HEK293T (cell line): ENCODE measurements around the gene MMP20.

Source experiments
- ARNT ChIP-seq: fragments of 450-650 bp; IDR thresholded peaks from 2 replicates; pipeline ENCODE4 v1.6.1; 2017; ENCODE audit warnings: mild to moderate bottlenecking
- BHLHE40 ChIP-seq: fragments of 450-650 bp; IDR thresholded peaks from 2 replicates; pipeline ENCODE4 v1.6.1; 2016; ENCODE audit warnings: mild to moderate bottlenecking, moderate library complexity, borderline replicate concordance
- FOXA1 ChIP-seq: fragments of 450-650 bp; IDR thresholded peaks from 2 replicates; pipeline ENCODE4 v1.6.1; 2016; ENCODE audit warnings: mild to moderate bottlenecking
- FOXK2 ChIP-seq: fragments of 450-650 bp; IDR thresholded peaks from 2 replicates; pipeline ENCODE4 v1.6.1; 2016; ENCODE audit warnings: mild to moderate bottlenecking
- FOXM1 ChIP-seq: fragments of 450-650 bp; IDR thresholded peaks from 2 replicates; pipeline ENCODE4 v1.6.1; 2017; ENCODE audit warnings: mild to moderate bottlenecking, borderline replicate concordance
- HDGF ChIP-seq: fragments of 450-650 bp; IDR thresholded peaks from 2 replicates; pipeline ENCODE4 v1.6.1; 2017; ENCODE audit warnings: antibody characterized with exemption, borderline replicate concordance
- SP1 ChIP-seq: fragments of 450-650 bp; IDR thresholded peaks from 2 replicates; pipeline ENCODE4 v1.6.1; 2017
- TARDBP ChIP-seq: fragments of 450-650 bp; IDR thresholded peaks from 2 replicates; pipeline ENCODE4 v1.6.1; 2016
- ZNF384 ChIP-seq: fragments of 450-650 bp; IDR thresholded peaks from 2 replicates; pipeline ENCODE4 v1.6.1; 2016

GRCh38 chr11:102611291-102611690 is 13.8 kb downstream of the MMP20 start:
- TF ChIP-seq HDGF (no peak), FOXA1 (no peak), BHLHE40 (no peak), FOXK2 (no peak), ARNT (no peak), ZNF384 (no peak), TARDBP (no peak), FOXM1 (no peak), SP1 (no peak)
